IPS DF 6.9 (cell line): ENCODE results near the gene SPSB1.
A peak's percentile ranks its signal among the peaks of the same experiment; 100 is the strongest.
"Not testable (repeated sequence)": the region's sequence is repeated elsewhere in the genome, so short reads cannot be mapped to it uniquely, and the experiment has no call there.

Experiments used
- DNase-seq: peaks from one replicate; pipeline ENCODE4 v3.0.0-alpha.2; 2013; ENCODE audit warnings: low read depth, low spot score
- H3K27ac ChIP-seq: one replicate; pipeline ENCODE4 v1.5.1; 2013; ENCODE audit warnings: low read length, control low read depth
- H3K27me3 ChIP-seq: 2 replicates; pipeline ENCODE4 v1.6.1; 2013; ENCODE audit warnings: mild to moderate bottlenecking, low read length; ENCODE audit not compliant: control insufficient read depth, insufficient read depth
- H3K36me3 ChIP-seq: 2 replicates; pipeline ENCODE4 v1.6.1; 2013; ENCODE audit warnings: low read length; ENCODE audit not compliant: control insufficient read depth, insufficient read depth
- H3K4me1 ChIP-seq: 2 replicates; pipeline ENCODE4 v1.6.1; 2013; ENCODE audit warnings: low read length; ENCODE audit not compliant: control insufficient read depth, insufficient read depth
- H3K4me3 ChIP-seq: 2 replicates; pipeline ENCODE4 v1.5.1; 2013; ENCODE audit warnings: mild to moderate bottlenecking, low read length
- H3K9me3 ChIP-seq: 2 replicates; pipeline ENCODE4 v1.6.1; 2013; ENCODE audit warnings: low read length, inconsistent platforms; ENCODE audit not compliant: control insufficient read depth, insufficient read depth
- WGBS: extraction: QIAGEN DNeasy Blood & Tissue Kit; methylation state at CpG from one replicate; pipeline ENCODE4 v1.1.7; 2013; ENCODE audit warnings: mixed read lengths, missing lambda C conversion rate; ENCODE audit not compliant: insufficient read length, insufficient coverage; 5-methylcytosine and 5-hydroxymethylcytosine counted together

SPSB1 gene

GRCh38 chr1:9291914-9292360, 757 bp upstream of the SPSB1 start:
- no CpG with 5 or more reads among the region's 13 CpGs for WGBS
- Histone ChIP-seq H3K27ac (no peak overlapping the region), H3K4me3 (peak overlapping the region; percentile 48; the same call in 1 of the 2 replicates), H3K4me1 (peaks cover 3% of the 10 kb centered on the region), H3K9me3 (no peaks in the 10 kb centered on the region), H3K27me3 (peaks cover 7% of the 10 kb centered on the region; the same call in 1 of the 2 replicates), H3K36me3 (no peaks in the 10 kb centered on the region)
- DNase-seq: no peak

GRCh38 chr1:9293241-9293532, 493 bp downstream of the SPSB1 start:
- no peaks in the 10 kb centered on the region for H3K9me3 ChIP-seq
- H3K27ac ChIP-seq: no peak overlapping the region
- peaks cover 3% of the 10 kb centered on the region for H3K4me1 ChIP-seq
- no CpG with 5 or more reads among the region's 43 CpGs for WGBS
- H3K27me3 ChIP-seq: peaks cover 7% of the 10 kb centered on the region; the same call in 1 of the 2 replicates
- no peak for DNase-seq
- peak overlapping the region; percentile 70 for H3K4me3 ChIP-seq
- H3K36me3 ChIP-seq: no peaks in the 10 kb centered on the region

- WGBS: no CpG with 5 or more reads among the region's 41 CpGs
- DNase-seq: no peak
- no peaks in the 10 kb centered on the region for H3K36me3 ChIP-seq
- H3K4me1 ChIP-seq: peaks cover 3% of the 10 kb centered on the region
- H3K27me3 ChIP-seq: peaks cover 7% of the 10 kb centered on the region; the same call in 1 of the 2 replicates
- H3K27ac ChIP-seq: no peak overlapping the region
- peak overlapping the region; percentile 70 for H3K4me3 ChIP-seq
- H3K9me3 ChIP-seq: no peaks in the 10 kb centered on the region
These were observed 1.1 kb downstream of the SPSB1 start for GRCh38 chr1:9293533-9294404.

- DNase-seq: no peak
- peaks cover 7% of the 10 kb centered on the region; the same call in 1 of the 2 replicates for H3K27me3 ChIP-seq
- no CpG with 5 or more reads among the region's 6 CpGs for WGBS
- H3K9me3 ChIP-seq: no peaks in the 10 kb centered on the region
- H3K36me3 ChIP-seq: no peaks in the 10 kb centered on the region
- H3K4me1 ChIP-seq: peaks cover 3% of the 10 kb centered on the region
- no peak overlapping the region for H3K4me3 ChIP-seq
- no peak overlapping the region for H3K27ac ChIP-seq
These were observed 1.7 kb downstream of the SPSB1 start for GRCh38 chr1:9294405-9294773.

- H3K27me3 ChIP-seq: peaks cover 7% of the 10 kb centered on the region; the same call in 1 of the 2 replicates
- no peaks in the 10 kb centered on the region for H3K9me3 ChIP-seq
- H3K36me3 ChIP-seq: no peaks in the 10 kb centered on the region
- H3K4me3 ChIP-seq: no peak overlapping the region
- DNase-seq: no peak
- no peak overlapping the region for H3K27ac ChIP-seq
- WGBS: no CpG with 5 or more reads among the region's 10 CpGs
- H3K4me1 ChIP-seq: peaks cover 3% of the 10 kb centered on the region
These were observed 2.4 kb downstream of the SPSB1 start for GRCh38 chr1:9294910-9295636.

GRCh38 chr1:9295884-9296283, 3.2 kb downstream of the SPSB1 start:
- Histone ChIP-seq H3K4me1 (peaks cover 3% of the 10 kb centered on the region), H3K9me3 (no peaks in the 10 kb centered on the region), H3K4me3 (no peak overlapping the region), H3K36me3 (no peaks in the 10 kb centered on the region), H3K27ac (no peak overlapping the region), H3K27me3 (peaks cover 7% of the 10 kb centered on the region; the same call in 1 of the 2 replicates)
- no CpG with 5 or more reads among the region's 9 CpGs for WGBS
- no peak for DNase-seq

- Histone ChIP-seq H3K27ac (no peak overlapping the region), H3K36me3 (no peaks in the 10 kb centered on the region), H3K4me3 (no peak overlapping the region), H3K9me3 (no peaks in the 10 kb centered on the region), H3K27me3 (peaks cover 7% of the 10 kb centered on the region; the same call in 1 of the 2 replicates), H3K4me1 (peaks cover 2% of the 10 kb centered on the region)
- DNase-seq: no peak
- no CpG with 5 or more reads among the region's 6 CpGs for WGBS
These were observed 4.2 kb downstream of the SPSB1 start for GRCh38 chr1:9296850-9297249.

GRCh38 chr1:9297831-9298230, 5.1 kb downstream of the SPSB1 start:
- H3K36me3 ChIP-seq: no peaks in the 10 kb centered on the region
- DNase-seq: no peak
- no peaks in the 10 kb centered on the region for H3K9me3 ChIP-seq
- peaks cover 1% of the 10 kb centered on the region; the same call in 1 of the 2 replicates for H3K4me1 ChIP-seq
- peaks cover 7% of the 10 kb centered on the region; the same call in 1 of the 2 replicates for H3K27me3 ChIP-seq
- H3K4me3 ChIP-seq: no peak overlapping the region
- WGBS: no CpG with 5 or more reads among the region's 9 CpGs
- H3K27ac ChIP-seq: no peak overlapping the region

GRCh38 chr1:9298282-9298681, 5.6 kb downstream of the SPSB1 start:
- no peak overlapping the region for H3K27ac ChIP-seq

GRCh38 chr1:9299571-9300541, 7.2 kb downstream of the SPSB1 start:
- H3K27me3 ChIP-seq, H3K4me3 ChIP-seq, DNase-seq, H3K4me1 ChIP-seq, H3K9me3 ChIP-seq, H3K36me3 ChIP-seq, H3K27ac ChIP-seq: not testable (repeated sequence)
- WGBS: no CpG with 5 or more reads among the region's 16 CpGs

More at GRCh38 chr1:9298282-9298681, 5.6 kb downstream of the SPSB1 start:
- Histone ChIP-seq H3K9me3 (no peaks in the 10 kb centered on the region), H3K27me3 (peaks cover 7% of the 10 kb centered on the region; the same call in 1 of the 2 replicates), H3K4me3 (no peak overlapping the region), H3K4me1 (peaks cover 1% of the 10 kb centered on the region; the same call in 1 of the 2 replicates), H3K36me3 (no peaks in the 10 kb centered on the region)
- DNase-seq: no peak
- WGBS: no CpG with 5 or more reads among the region's 3 CpGs
